Activated CD8-positive, alpha-beta memory T cell treated with anti-CD3 and anti-CD28 coated beads, Interleukin-2, amount 10 ng/mL, durations not matched to agents 7 days and 5 days (primary cell): ENCODE results near the gene F12. TPM values are rescaled to one million over a fixed set of nuclear protein-coding genes. Genes with fewer than 3 reads are reported as not detected.

Experiments used
- ATAC-seq: fragments of 150-1000 bp; cut with Tn5 transposase; one replicate; pipeline ENCODE4 v1.10.0; 2021; ENCODE audit warnings: moderate library complexity
- CTCF ChIA-PET: fragments of 350-600 bp; sonication (Branson Sonifier 250); formaldehyde crosslinking; loops from one replicate; lab custom pipeline; 2021; ENCODE audit warnings: antibody characterized with exemption; lab: Charles Lee
- DNase-seq: peaks from one replicate; pipeline ENCODE4 v3.0.0-alpha.2; 2020
- H3K27ac Mint-ChIP-seq: one replicate; pipeline ENCODE4 v1.8.0; 2021; ENCODE audit warnings: mild to moderate bottlenecking, mixed read lengths
- H3K27me3 Mint-ChIP-seq: one replicate; pipeline ENCODE4 v1.8.0; 2021; ENCODE audit warnings: mixed read lengths
- H3K36me3 Mint-ChIP-seq: one replicate; pipeline ENCODE4 v1.8.0; 2021; ENCODE audit warnings: mild to moderate bottlenecking, mixed read lengths
- H3K4me1 Mint-ChIP-seq: one replicate; pipeline ENCODE4 v1.8.0; 2021; ENCODE audit warnings: mixed read lengths
- H3K4me3 Mint-ChIP-seq: one replicate; pipeline ENCODE4 v1.8.0; 2021; ENCODE audit warnings: mild to moderate bottlenecking, moderate library complexity, mixed read lengths
- H3K9me3 Mint-ChIP-seq: one replicate; pipeline ENCODE4 v1.8.0; 2022; ENCODE audit warnings: low read depth, mixed read lengths
- total RNA-seq, 2 experiments: library from RNA; stranded (reverse); gene quantifications; one replicate each; pipeline ENCODE4 v1.2.3, GENCODE V29; 2021

The F12 gene
- total RNA-seq: 1 to 10 TPM; 1.3 to 2.2 TPM

DNA sequence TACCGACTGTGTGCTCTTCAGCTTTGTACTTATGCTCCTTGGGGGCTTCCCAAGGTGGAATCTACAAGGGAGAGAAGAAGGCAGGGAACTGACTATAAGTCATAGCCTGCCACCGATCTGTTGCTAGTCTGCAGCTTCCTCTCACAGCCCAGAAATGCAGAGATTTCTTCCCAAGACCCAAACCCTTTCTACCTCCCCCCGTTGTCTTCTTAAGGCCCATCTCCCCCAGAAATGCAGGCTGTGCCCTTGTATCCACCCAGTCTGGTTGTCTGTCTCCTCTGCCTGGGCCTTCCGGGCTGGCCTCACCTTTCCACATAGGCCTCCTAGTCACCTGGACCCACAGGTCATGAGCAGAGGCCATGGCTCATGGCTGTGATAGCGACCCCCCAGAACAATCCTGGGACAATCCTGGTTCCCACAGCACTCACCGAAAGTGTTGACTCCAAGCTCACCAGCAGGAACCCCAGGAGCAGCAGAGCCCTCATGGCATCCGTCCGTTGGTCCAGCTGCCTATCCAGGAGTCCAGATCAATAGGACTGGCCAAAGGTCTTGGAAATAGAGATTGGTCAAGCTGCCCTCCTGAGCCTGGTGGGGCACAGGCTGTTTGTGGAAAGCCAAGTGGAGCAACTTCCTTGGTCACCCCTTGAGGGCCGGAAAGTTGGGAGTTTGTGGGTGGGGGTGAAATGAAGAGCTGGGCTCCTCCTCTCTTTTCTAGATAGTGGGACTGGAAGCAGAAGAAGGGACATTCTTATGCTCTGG lies at the start of gene F12:
Gene F12 (minus strand): TSS at position 522 of the 759 bp plus-strand sequence. CDS start 37 bp downstream, at position 485.
- no peak for ATAC-seq
- peak within 1 kb of the TSS; percentile 62 for H3K27ac Mint-ChIP-seq
- peaks cover 50% of the 10 kb centered on the region for H3K4me1 Mint-ChIP-seq

DNA sequence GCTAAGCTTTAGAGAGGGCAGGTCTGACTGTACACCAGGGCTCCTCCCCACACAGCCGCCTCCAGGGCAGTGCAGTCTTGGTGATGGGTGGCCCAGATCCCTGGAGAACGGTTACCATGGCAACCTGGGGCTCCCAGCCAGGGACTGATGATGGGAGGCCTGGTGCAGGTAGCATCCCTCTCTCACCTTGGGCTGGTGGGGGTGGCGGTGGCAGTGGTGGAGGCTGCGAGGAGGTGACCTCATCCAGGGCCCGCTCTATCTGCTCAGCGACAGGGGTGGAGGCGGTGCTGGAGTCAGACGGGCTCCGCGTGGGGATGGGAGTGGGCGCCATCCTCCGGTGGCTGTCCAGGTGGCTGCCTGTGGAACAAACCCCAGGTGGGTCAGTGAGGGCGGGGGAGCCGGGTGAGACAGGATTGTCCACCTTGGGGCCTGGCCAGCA lies 49.6 kb upstream of the F12 start:
- H3K27me3 Mint-ChIP-seq: no peaks in the 10 kb centered on the region

More for the DNA sequence above, at the start of gene F12:
- Mint-ChIP-seq H3K27me3 (no peaks in the 10 kb centered on the region), H3K36me3 (no peaks in the 10 kb centered on the region), H3K9me3 (no peaks in the 10 kb centered on the region), H3K4me3 (no peak within 1 kb of the TSS)
- no peak for DNase-seq
- CTCF ChIA-PET: interaction anchor here (0.8 to 18.7 kb wide), 10 partner anchors 12 to 99 kb away, joined by 3 to 717 read pairs (median 4); partner anchors contain the start of genes GRK6 and PRR7

DNA sequence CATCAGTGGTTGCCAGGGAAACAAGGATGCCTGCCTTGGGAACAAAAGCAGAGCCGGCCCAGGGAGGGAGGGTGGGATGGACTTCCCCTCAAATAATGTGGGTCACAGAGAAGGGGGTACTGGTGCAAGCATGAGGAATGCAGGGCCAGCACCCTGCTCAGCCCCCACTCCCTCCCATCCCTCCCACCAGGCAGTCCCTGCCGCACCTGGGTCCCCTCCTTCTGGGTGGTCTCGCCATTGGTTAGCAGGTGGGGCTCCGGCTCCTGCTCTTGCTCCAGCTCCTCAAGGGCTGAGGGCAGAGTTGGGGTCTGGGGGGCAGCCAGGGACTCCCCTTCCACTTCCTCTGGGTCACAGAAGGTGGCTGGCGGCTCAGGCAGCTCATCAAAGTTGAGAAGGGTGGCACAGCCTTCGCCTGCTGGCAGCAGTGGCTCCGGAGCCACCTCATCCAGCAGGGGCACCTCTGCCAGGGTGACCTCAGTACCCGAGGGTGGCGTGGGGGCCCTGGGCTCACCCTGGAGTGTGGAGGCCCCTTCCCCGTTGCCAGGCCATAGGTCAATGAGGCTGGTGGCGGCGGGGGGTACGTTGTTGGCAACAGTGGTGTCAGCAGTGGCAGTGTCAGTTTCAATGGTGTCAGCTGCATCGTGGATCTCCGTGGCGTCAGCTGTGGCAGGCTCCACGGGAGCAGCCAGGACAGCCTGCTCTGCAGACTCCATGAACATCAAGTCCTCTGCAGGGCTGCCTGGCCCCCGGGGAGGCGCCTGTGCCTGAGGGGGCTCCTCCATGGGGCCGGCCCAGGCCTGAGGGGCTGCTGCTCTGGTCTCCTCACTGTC lies 48.7 kb upstream of the F12 start:
- Mint-ChIP-seq H3K36me3 (peaks cover 7% of the 10 kb centered on the region), H3K27me3 (peaks cover 4% of the 10 kb centered on the region), H3K4me3 (no peak overlapping the region), H3K27ac (no peak overlapping the region), H3K9me3 (no peaks in the 10 kb centered on the region), H3K4me1 (peaks cover 37% of the 10 kb centered on the region)
- ATAC-seq (no peak), DNase-seq (no peak)
- CTCF ChIA-PET: interaction anchor here (0.6 to 25.5 kb wide), 20 partner anchors 8 to 344 kb away, joined by 3 to 717 read pairs (median 9); partner anchors contain the start of genes DBN1, F12, MXD3 and PDLIM7

More for the DNA sequence above, 49.6 kb upstream of the F12 start:
- peaks cover 7% of the 10 kb centered on the region for H3K36me3 Mint-ChIP-seq
- DNase-seq (no peak), ATAC-seq (no peak)
- no peak overlapping the region for H3K27ac Mint-ChIP-seq
- H3K4me3 Mint-ChIP-seq: no peak overlapping the region
- peaks cover 37% of the 10 kb centered on the region for H3K4me1 Mint-ChIP-seq
- H3K9me3 Mint-ChIP-seq: no peaks in the 10 kb centered on the region
- CTCF ChIA-PET: interaction anchor here (0.6 to 25.5 kb wide), 7 partner anchors 14 to 88 kb away, joined by 3 to 717 read pairs (median 35); partner anchors contain the start of genes DBN1, F12, PDLIM7 and PFN3

DNA sequence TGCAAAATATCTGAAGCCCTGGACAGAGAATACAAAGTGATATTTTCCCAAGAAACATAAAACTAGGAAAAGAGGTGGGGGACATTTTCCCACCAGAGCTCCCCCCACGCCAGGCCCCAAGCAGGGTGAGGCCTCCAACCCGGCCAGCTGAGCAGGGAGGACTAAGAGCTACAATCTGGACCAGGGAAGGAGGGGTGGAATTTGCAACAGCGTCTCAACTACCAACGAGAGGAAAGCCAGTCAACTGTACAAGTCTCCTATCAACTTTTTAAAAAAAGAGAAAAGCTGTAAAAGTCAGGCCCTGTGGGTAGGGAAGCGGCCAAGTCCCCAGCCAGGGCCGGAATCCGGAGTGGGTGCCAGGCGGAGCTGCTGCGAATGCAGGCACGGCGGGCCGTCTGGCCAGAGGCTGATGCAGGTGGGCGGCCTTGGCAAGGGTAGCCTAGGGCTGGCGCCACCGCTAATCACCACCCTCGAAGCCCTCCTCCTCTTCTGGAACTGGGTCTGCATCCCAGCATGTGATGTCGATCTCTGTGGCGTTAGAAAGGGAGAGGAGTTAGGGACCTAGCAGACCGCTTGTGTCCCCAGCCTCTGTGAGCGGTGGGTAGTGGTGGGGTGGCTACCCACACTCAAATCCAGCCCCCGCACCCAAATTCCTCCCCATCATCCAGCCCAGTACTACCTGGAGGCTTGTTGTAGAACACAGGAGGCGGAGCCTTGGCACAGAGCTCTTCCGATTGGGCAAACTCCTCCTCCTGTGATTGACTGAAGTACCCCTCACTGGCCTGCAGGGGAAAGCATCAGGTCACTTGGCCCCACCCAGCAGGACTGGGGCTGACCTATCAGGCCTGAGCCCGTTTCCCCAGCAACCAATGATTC lies 47.9 kb upstream of the F12 start:
- Mint-ChIP-seq H3K4me3 (no peak overlapping the region), H3K9me3 (no peaks in the 10 kb centered on the region), H3K27me3 (peaks cover 5% of the 10 kb centered on the region), H3K36me3 (peaks cover 7% of the 10 kb centered on the region), H3K4me1 (peaks cover 29% of the 10 kb centered on the region), H3K27ac (peak overlapping the region; percentile 71)
- CTCF ChIA-PET: interaction anchor here (0.6 to 25.5 kb wide), 26 partner anchors 9 to 344 kb away, joined by 3 to 717 read pairs (median 6); partner anchors contain the start of genes DBN1, DOK3, F12 and LMAN2
- peak; percentile 81 for DNase-seq
- ATAC-seq: peak; percentile 21

DNA sequence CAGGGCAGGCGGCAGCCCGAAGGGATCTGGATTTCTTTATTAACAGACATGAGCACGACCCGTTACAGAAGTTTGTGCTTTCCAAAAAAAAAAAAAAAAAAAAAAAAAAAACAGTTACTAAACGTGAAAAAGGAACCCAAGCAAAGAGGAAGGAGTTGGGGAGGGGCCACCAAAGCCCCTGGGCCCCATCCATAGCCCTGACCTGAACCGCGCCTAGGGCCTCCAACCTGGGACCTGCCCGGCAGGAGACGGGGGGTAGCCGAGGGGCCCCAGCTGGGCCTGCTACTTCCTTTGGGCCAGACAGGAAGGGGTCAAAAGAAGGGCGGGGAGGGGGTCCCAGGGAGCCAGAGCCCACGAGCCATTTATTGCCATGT lies 47.2 kb upstream of the F12 start:
- no peak for DNase-seq
- no peak overlapping the region for H3K4me3 Mint-ChIP-seq
- CTCF ChIA-PET: interaction anchor here (1.0 to 25.5 kb wide), 20 partner anchors 9 to 343 kb away, joined by 3 to 717 read pairs (median 8); partner anchors contain the start of genes DBN1, DOK3, F12 and LMAN2

DNA sequence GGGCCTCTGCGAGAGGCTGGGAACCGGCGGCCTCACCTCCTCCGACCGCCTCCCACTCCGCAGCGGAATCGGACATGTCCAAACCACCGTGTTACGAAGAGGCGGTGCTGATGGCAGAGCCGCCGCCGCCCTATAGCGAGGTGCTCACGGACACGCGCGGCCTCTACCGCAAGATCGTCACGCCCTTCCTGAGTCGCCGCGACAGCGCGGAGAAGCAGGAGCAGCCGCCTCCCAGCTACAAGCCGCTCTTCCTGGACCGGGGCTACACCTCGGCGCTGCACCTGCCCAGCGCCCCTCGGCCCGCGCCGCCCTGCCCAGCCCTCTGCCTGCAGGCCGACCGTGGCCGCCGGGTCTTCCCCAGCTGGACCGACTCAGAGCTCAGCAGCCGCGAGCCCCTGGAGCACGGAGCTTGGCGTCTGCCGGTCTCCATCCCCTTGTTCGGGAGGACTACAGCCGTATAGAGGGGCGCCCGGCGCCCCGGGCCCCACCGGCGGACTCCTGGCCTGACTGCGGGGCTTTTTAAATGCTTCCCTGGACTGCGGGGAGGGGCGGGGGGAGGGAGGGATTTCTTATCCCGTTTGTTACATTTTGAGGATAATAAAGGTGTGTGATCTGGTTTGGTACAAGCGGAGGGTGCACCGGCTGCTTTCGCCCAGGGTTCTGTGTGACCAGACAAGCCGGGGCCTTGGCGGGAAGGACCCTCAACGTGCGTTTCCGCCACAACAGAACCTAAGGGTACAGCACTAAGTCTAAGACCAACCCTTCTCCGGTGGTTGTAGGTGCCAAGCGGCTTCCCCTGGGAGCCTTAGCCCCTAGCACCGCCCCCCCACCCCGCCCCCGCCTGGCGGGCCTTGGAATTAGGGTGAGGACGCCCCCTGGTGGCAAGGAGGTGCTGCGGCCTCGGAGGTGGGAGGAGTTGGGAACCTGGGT lies 46.6 kb upstream of the F12 start:
- peak overlapping the region; percentile 78 for H3K4me3 Mint-ChIP-seq
- peaks cover 3% of the 10 kb centered on the region for H3K36me3 Mint-ChIP-seq
- CTCF ChIA-PET: interaction anchor here (0.6 to 25.5 kb wide), 40 partner anchors 8 to 342 kb away, joined by 3 to 717 read pairs (median 8); partner anchors contain the start of genes DBN1, DDX41, F12 and GRK6
- H3K27me3 Mint-ChIP-seq: peaks cover 5% of the 10 kb centered on the region
- H3K9me3 Mint-ChIP-seq: no peaks in the 10 kb centered on the region
- DNase-seq (peak; percentile 96), ATAC-seq (peak; percentile 34)
- H3K4me1 Mint-ChIP-seq: peaks cover 18% of the 10 kb centered on the region
- H3K27ac Mint-ChIP-seq: peak overlapping the region; percentile 85

More for the DNA sequence above, 47.2 kb upstream of the F12 start:
- no peaks in the 10 kb centered on the region for H3K9me3 Mint-ChIP-seq
- H3K27ac Mint-ChIP-seq: peak overlapping the region; percentile 85
- peaks cover 6% of the 10 kb centered on the region for H3K36me3 Mint-ChIP-seq
- H3K27me3 Mint-ChIP-seq: peaks cover 5% of the 10 kb centered on the region
- peaks cover 22% of the 10 kb centered on the region for H3K4me1 Mint-ChIP-seq
- no peak for ATAC-seq

DNA sequence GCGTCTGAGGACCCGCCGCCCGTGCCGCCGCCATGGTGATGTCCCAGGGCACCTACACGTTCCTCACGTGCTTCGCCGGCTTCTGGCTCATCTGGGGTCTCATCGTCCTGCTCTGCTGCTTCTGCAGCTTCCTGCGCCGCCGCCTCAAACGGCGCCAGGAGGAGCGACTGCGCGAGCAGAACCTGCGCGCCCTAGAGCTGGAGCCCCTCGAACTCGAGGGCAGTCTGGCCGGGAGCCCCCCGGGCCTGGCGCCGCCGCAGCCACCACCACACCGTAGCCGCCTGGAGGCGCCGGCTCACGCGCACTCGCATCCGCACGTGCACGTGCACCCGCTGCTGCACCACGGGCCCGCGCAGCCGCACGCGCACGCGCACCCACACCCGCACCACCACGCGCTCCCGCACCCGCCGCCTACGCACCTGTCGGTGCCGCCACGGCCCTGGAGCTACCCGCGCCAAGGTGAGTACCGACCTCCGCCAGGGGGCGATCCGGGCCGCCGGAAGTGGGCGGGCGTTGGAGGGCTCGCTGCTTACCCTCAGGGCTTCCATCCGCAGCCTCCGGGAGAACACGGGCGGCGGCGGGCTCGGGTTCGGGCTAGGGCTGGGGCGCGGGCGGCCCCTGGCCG lies 45.8 kb upstream of the F12 start:
- DNase-seq: peak; percentile 93
- CTCF ChIA-PET: interaction anchor here (0.6 to 25.5 kb wide), 45 partner anchors 7 to 341 kb away, joined by 3 to 717 read pairs (median 7); partner anchors contain the start of genes DDX41, F12, GRK6 and LMAN2
- peak overlapping the region; percentile 61 for H3K27ac Mint-ChIP-seq
- ATAC-seq: peak; percentile 69
- no peaks in the 10 kb centered on the region for H3K9me3 Mint-ChIP-seq
- peaks cover 3% of the 10 kb centered on the region for H3K36me3 Mint-ChIP-seq
- H3K4me1 Mint-ChIP-seq: peaks cover 18% of the 10 kb centered on the region
- H3K27me3 Mint-ChIP-seq: peaks cover 5% of the 10 kb centered on the region
- peak overlapping the region; percentile 78 for H3K4me3 Mint-ChIP-seq

DNA sequence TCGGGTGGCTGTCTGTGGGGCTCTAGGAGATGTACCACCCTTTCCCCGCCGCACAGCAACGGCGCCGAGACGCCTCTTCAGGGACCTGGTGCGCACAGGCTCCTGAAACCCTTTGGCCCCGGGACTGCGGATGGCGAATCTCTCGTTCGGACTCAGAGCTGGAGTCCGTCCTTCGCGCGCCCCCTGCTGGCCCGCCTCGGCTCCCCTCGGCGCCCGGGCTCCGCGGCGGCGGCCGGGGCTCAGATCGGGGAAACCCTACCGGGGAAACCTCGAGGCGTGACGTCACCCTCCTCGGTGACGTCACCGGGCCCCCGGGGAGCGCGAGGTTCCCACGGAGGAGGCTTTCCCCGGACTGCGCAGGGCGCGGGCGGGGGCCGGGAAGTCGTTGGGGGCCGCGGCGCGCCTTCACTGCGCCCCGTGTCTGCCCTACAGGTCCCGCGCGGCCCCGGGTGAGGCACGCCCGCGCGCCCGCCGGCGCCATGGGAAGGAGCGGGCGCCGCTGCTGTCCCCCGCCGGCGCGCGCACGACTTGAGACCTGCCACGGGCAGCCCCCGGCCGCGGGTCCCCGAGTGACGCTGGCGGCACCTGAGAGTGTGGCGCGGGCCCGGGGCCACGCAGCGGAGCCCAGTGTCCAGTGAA lies 45.2 kb upstream of the F12 start:
- peaks cover 18% of the 10 kb centered on the region for H3K4me1 Mint-ChIP-seq
- DNase-seq (peak; percentile 93), ATAC-seq (peak; percentile 60)
- H3K27ac Mint-ChIP-seq: no peak overlapping the region
- peaks cover 5% of the 10 kb centered on the region for H3K27me3 Mint-ChIP-seq
- peak overlapping the region; percentile 78 for H3K4me3 Mint-ChIP-seq
- peaks cover 2% of the 10 kb centered on the region for H3K36me3 Mint-ChIP-seq
- CTCF ChIA-PET: interaction anchor here (0.9 to 25.5 kb wide), 35 partner anchors 9 to 340 kb away, joined by 3 to 717 read pairs (median 10); partner anchors contain the start of genes DDX41, F12, GRK6 and LMAN2
- H3K9me3 Mint-ChIP-seq: no peaks in the 10 kb centered on the region

DNA sequence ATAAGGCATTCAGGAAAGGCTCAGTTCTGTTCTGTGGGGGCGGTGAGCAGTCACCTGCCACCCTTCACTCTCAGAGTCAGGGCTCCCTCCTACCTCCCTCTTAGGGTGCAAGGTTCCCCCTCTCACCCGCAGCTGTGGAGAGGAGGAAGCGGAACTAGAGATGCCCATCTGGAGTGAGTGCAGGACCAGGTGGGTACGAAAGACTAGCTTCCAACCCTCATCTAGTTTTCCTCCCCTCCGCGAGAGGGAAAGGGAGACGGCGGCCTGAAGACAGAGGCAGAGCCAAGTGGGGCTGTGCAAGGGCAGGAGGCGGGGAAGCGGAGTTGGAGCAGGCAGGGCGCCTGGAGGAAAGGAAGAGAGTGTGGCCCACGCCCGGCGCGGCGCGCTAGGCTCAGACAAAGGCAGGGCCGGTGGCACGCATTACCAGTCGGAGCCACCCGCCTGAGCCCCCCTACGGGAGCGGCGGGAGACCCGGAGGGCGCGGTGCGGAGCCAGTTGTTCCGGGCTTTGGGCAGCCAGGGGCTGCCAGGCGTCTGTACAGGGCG lies 44.6 kb upstream of the F12 start:
- Mint-ChIP-seq H3K27ac (no peak overlapping the region), H3K27me3 (peaks cover 5% of the 10 kb centered on the region), H3K36me3 (peaks cover 1% of the 10 kb centered on the region), H3K4me3 (peak overlapping the region; percentile 64), H3K4me1 (peaks cover 18% of the 10 kb centered on the region), H3K9me3 (no peaks in the 10 kb centered on the region)
- CTCF ChIA-PET: interaction anchor here (0.9 to 25.5 kb wide), 24 partner anchors 10 to 340 kb away, joined by 3 to 717 read pairs (median 13); partner anchors contain the start of genes DDX41, F12, GRK6 and LMAN2
- ATAC-seq (no peak), DNase-seq (no peak)
